ENCODE measurements around the gene B4GALT2.

Gene B4GALT2

DNA sequence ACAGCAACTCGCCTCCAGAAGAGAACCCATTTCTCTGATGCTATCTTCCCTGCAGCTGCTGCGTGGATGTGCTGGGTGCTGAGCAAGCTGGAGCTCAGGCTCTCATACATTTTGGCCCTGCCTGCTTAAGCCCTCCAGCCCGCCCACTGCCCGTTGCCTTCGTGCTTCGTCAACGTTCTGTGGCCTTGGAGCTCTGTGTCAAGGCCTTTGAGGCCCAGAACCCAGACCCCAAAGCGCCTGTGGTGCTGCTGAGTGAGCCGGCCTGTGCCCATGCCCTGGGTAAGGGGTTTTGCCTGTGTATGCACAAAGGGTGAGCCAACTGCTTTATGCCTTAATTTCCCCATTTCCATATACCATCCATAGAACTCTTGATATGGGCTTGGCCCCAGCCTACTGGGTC, 8.1 kb upstream of the B4GALT2 start:
- DNase-seq: no peak

DNA sequence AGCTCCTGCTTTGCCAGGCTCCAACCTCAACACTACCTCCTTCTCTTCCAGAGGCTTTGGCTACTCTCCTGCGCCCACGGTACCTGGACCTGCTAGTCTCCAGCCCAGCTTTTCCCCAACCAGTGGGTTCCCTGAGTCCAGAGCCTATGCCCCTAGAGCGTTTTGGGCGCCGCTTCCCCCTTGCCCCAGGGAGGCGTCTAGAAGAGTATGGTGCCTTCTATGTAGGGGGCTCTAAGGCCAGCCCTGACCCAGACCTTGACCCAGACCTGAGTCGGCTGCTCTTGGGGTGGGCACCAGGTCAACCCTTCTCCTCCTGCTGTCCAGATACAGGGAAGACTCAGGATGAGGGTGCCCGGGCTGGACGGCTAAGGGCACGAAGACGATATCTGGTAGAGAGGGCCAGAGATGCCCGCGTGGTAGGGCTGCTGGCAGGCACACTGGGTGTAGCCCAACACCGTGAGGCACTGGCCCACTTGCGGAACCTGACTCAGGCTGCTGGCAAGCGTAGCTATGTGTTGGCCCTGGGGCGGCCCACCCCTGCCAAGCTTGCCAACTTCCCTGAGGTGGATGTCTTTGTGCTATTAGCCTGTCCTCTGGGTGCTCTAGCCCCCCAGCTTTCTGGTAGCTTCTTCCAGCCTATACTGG, 7.6 kb upstream of the B4GALT2 start:
- DNase-seq: no peak

DNA sequence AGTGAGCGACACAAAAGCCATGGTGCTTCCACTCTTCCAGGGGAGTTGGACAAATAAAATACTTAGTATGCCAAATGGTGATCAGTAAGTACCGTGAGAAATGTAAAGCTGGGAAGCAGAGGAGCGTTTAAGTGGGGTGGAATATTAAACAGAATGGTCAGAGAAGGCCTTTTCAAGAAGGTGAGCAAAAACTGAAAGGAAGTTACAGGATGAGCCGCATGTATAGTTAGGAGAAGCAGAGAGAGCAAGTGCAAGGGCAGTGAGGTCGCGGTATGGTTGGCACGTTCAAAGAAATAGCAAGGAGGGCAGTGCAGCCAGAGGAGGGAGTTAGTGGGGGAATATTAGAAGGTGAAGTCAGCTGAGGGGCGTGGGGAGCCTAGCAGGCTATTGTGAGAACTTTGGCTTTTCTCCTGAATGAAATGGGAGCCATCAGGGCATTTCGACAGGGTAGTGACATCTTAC, 5.0 kb upstream of the B4GALT2 start:
- DNase-seq: no peak

DNA sequence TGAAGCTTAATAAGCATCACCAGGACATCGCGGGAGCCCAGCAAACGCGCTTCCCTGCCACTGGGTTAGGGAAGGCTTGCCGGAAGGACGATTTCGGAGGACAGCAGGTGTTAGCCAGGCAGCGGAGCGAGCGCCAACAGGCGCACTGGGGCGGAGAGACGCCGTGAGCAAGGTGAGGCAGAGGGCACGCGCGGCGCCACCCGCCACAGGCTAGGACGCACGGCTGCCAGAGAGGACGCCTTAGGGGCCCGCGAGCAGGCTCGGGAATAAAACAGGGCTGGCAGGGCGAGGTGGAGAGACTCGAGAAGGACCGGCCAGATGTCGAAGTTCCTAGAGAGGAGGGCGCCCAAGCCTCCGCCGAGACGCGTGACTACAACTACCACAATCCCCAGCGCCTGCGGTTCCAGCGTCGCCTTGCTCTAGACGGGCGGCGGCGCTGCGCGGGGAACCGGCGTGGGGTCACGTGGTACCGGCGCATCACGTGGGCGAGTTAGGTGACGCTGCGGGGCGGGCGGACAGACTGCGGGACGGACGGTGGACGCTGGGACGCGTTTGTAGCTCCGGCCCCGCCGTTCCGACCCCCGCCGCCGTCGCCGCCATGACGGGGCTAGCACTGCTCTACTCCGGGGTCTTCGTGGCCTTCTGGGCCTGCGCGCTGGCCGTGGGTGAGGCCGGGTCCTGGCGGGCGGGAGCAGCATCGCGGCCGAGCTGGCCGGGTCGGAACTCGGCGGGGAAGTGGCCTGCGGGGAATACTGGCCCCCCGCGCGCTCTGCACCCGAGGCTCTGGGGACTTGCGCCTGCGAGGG, 4.4 kb upstream of the B4GALT2 start, which contains the start of gene ATP6V0B:
Gene ATP6V0B (plus strand): TSS at position 518 of the 806 bp plus-strand sequence. CDS start 81 bp downstream, at position 599.
- peak; percentile 85 to 87 for DNase-seq

DNA sequence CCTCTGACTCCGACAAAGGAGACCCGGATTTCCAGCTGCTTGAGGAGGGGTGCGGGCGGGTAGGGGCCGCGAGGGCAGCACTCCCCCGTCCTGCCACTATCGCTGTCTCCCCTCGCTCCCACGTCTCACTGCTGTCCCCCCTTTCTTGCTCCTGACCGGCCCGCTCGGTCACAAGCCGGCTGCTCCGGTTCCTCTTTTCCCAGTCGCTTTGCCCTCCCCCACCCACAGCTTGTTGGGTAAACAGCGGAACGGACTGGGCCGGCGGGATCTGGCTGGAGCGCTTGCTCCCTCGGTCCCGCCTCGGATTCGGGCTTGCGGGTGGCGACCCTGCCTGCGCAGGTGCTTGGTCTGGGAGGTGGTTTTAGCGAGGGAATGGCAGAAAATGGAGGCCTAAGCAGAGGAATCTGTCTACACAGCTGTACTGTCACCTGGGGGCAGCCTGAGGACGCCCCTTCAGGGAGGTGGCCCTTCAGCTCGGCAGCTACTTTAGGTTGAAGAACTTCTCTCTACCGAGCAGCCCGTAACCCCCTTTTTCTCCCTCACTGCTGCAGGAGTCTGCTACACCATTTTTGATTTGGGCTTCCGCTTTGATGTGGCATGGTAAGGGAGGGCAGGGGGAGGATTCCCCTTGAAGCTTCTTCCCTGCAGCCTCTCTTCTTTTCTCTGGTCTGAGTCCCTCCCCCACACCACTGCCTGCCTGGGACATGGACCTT, 3.6 kb upstream of the B4GALT2 start:
- peak; percentile 40 to 51 for DNase-seq

DNA sequence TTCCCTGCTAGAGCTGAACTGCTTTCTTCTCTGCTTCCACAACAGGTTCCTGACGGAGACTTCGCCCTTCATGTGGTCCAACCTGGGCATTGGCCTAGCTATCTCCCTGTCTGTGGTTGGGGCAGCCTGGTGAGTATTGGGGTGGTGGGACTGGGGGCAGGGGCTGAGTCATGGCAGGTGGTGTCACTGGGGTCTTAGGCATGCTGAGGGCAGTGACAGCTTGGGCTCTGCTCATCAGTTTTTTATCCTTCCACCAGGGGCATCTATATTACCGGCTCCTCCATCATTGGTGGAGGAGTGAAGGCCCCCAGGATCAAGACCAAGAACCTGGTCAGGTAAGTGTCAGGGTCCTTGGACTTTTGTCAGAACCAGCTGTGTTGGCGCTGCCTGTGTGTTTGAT, 3.0 kb upstream of the B4GALT2 start:
- no peak for DNase-seq

DNA sequence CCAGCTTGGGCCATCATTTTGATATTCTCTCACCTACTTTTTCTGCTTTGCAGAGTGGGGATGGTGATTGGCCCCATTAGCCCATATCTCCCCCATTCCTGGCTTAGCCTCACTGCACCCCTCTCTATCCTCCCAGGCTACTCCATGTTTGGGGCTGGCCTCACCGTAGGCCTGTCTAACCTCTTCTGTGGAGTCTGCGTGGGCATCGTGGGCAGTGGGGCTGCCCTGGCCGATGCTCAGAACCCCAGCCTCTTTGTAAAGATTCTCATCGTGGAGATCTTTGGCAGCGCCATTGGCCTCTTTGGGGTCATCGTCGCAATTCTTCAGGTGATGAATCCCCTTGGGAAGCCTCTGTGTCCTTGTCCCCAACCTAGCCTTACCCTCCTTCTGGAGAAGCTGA, 2.1 kb upstream of the B4GALT2 start:
- DNase-seq: no peak

DNA sequence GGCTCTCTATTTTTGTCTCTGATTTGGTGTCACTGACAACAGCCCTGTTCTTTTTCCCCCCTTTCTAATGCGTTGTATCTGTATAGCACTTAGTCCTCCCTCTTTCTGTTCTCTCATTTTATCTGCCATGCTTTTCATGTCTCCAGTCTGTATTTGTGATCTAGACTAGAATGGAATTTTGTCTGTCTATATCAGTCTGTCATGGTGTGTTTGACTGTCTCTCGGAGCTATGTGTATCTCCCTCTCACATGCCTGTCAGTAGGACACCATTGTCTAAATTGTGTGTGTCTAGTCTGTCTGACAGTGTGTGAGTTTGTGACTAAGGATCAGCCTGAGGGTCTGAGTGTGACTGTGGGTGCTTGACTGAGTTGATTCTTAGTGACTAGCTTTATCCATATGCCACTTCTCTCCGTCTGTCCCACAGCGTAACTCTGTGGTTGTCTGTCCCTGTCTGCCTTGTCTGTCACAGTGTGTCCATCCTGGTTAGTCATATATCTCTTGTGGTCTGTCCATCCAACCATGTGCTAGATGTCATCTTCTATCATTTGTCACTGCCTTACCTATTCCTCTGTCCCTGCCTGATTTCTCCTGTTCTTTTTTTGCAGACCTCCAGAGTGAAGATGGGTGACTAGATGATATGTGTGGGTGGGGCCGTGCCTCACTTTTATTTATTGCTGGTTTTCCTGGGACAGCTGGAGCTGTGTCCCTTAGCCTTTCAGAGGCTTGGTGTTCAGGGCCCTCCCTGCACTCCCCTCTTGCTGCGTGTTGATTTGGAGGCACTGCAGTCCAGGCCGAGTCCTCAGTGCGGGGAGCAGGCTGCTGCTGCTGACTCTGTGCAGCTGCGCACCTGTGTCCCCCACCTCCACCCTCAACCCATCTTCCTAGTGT, 1.4 kb upstream of the B4GALT2 start:
- no peak for DNase-seq

DNA sequence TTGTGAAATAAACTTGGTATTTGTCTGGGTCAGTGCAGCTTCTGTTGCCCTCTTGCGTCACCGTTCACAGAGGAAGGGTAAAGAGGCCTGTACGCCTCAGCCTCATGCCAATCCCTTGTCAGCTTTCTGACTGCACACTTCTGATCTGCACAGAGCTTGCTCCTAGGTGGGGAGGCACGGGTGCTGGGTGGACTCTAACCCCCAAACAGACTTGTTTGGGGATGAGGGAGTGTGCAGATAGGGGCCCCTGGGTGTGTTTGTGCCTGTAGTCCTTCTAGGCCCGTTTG, 803 bp upstream of the B4GALT2 start:
- DNase-seq: peak; percentile 21

DNA sequence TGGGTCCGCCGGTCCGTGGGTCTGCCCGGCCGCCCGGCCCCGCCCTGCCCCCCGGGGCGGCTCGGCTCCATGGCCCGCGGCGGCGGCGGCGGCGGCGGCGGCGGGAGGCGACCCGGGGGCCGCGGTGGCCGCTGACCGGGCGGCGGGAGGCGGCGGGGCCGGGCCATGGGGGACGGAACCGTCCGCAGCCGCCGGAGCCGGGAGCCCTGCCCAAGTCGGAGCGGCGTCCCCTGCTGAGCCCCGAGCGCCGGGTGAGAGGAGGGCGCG, 184 bp downstream of the B4GALT2 start:
- no peak for DNase-seq

DNA sequence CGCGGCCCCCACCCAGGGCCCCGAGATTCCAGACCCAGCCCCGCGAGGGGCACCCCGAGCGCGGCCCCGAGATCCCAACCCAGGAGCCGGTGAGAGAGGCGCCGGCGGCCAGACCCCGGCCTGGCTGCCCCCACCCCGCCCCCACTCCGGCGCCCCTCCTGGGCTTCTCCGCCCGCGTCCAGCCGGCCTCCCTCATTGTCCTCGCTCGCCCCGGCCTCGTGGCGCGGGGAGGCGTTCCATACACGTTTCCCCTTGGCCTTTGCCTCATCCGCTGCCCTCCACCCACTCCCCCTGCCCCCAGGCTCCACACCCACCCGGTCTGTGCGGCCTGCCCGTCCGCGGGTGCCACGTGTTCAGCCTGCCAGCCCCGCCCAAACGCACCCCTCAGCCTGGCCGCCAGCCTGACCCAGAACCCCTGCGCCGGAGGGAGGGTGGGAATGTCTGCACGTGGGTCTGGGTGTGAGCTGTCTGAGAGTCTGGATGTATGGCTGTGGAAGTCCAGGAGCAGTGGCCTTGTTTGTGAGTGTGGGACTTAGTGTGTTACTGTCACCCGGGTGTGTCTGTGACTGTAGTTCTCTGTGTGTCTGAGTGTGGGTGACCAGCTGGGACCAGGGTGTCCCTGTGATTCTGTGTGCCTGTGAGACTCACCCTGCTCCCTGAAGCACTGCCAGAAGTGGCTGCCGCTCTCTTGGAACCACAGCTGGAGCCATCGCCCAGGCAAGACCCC, 681 bp downstream of the B4GALT2 start:
- peak in 1 of 2 experiments; percentile 30 for DNase-seq

DNA sequence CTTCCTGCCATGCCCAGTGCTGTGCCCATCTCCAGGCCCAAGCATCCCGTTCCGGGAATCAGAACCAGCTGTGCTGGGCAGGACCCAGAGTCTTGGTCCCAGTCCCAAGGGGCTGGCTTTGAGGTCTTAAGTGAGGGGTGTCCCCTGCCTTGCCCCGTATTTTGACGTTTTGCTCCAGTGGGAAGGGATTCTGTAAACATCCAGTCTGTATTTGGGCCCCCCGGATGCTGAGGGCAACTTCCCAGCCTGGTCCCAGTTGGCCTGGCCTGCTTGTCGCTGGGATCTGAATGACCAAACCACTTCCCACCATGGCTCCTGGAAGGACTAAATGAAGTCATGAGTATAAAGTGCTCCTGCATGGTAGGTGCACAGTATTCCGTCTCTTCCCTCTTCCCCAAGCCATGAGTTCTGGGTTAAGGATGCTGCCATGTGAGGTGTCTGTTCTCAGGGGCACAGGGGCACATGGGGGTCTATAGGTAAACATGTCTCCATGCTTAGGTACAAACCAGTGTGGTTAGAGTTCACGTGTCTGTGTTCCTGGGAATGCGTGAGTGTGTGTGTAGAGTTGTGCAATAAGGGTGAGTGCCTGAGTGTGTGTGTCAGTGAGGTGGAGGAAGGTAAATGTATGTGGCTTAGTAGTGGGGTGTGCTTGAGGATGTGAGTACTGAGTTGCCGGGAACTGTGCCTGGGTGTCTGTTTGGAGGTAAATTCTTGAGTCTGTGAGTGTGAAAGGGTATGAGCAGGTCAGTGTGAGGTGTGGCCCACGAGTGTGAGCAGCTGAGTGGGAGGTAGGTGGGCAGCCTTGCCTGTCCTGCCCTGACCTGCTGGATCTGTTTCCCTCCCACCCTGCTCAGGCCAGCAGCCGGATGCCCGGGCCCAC, 1.5 kb downstream of the B4GALT2 start:
- peak in 1 of 2 experiments; percentile 4 for DNase-seq

DNA sequence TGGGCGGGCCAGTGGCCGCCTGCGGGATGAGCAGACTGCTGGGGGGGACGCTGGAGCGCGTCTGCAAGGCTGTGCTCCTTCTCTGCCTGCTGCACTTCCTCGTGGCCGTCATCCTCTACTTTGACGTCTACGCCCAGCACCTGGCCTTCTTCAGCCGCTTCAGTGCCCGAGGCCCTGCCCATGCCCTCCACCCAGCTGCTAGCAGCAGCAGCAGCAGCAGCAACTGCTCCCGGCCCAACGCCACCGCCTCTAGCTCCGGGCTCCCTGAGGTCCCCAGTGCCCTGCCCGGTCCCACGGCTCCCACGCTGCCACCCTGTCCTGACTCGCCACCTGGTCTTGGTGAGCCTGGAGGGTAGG, 2.1 kb downstream of the B4GALT2 start:
- no peak for DNase-seq

DNA sequence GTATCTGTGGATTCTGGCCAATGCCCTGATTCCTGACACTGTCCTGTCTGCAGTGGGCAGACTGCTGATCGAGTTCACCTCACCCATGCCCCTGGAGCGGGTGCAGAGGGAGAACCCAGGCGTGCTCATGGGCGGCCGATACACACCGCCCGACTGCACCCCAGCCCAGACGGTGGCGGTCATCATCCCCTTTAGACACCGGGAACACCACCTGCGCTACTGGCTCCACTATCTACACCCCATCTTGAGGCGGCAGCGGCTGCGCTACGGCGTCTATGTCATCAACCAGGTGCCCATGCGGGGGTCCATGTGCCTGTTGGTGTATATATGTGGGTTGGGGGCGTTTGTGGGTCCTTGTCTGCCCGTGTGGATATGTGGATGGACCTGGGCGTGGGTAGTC, 2.6 kb downstream of the B4GALT2 start:
- DNase-seq: no peak

DNA sequence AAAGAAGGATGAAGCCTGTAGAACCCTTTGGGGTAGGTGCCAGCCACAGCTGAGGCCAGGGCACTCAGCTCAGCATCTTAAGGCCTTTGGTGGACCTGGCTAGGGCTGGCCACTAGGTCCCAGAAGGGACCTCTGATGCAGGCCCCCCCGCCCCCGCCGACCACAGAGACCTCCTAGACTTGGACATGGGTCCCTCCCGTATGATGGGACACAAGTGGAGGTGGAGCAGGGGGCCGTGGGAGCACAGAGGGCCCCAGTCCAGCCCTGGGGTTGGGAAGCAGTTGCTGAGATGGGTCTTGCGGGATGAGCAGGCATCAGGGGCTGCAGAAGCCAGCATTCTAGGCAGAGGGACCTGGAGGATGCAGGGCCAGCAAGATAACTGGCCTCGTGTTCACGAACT, 3.2 kb downstream of the B4GALT2 start:
- no peak for DNase-seq

DNA sequence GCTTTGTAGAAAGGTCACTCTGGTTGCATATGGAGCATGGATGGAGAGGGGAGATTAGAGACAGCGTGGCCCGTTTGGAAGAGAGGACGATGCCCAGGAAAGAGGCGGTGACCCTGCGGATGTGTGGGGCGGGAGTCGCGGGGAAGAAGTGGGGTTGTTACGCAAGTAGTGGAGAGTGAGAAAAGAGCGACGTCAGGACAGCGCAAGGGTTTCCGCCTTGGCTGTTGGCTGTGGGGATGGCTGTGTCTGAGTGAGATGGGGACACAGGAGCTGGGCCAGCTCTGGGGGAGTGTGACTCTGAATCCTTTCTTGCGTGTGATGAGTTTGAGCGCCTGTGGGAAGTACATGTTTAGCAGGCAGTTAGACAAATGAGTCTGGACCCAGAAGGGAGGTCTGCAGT, 3.8 kb downstream of the B4GALT2 start:
- no peak for DNase-seq

DNA sequence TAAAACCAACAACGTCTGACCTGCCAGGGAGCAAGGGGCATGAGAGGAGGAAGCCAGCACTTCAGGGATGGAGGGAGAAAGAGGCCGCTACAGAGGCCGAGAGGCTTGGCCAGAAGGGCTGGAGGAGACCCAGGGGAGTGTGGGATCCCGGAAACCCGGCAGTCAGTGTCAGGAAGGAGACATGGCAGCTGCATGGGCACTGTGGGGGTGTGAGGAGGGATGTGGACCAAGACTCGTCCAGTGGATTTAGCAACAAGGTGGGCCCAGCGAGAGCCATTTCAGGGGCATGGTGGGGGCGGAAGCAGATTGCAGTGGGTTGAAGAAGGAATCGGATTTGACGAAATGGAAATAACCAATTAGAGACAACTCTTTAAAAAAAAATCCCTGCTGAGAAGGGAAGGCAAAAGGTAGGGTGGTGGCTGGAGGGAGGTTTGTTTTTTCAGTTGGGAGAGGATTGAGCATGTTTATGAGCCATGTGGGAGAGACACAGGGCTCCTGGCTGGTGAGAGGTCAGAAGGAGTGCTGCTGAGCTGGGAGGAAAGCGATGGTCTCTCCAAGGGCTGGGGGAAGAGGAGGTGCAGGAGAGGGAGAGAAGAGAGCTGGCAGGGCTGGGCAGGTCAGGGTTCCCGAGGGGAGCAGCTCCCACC, 4.4 kb downstream of the B4GALT2 start:
- DNase-seq: no peak

DNA sequence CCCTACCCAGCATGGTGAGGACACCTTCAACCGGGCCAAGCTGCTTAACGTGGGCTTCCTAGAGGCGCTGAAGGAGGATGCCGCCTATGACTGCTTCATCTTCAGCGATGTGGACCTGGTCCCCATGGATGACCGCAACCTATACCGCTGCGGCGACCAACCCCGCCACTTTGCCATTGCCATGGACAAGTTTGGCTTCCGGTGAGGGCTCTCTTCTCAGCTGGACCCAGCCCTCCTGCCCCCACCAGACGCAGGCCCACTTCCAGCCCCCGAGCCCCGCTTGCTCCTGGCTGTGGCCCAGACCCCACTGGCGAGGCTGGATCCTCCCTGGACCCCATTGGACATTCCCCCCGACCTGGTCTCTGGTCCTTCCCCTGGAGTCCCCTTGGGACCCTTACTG, 5.8 kb downstream of the B4GALT2 start:
- DNase-seq: no peak

DNA sequence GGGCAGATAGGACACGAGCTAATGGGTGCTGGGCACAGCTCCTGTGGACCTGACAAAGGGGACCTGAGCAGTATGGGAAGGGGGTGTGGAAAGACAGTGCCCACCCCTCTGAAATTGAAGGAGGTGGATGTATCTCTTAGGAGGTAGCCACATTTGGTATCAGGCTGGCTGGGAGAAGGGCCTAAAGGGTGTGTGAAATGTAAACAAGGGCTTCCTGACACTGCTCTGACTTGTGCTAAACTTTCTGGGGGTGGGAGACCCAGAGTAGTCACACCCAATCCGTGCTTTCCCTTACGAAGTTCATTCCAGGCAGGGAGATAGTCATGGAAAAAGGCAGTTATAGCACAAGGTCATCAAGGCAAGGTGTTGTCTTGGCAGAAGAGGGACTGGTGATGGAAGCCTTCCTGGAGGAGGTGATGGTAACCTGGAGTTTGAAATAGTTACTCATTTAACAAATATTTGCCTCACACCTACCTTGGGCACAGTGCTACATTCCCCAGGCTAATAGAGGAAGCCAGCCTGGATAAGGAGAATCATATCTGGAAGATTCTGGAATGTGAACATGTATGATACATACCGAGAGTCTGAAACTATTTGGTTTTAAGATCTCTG, 7.1 kb downstream of the B4GALT2 start:
- DNase-seq: no peak

DNA sequence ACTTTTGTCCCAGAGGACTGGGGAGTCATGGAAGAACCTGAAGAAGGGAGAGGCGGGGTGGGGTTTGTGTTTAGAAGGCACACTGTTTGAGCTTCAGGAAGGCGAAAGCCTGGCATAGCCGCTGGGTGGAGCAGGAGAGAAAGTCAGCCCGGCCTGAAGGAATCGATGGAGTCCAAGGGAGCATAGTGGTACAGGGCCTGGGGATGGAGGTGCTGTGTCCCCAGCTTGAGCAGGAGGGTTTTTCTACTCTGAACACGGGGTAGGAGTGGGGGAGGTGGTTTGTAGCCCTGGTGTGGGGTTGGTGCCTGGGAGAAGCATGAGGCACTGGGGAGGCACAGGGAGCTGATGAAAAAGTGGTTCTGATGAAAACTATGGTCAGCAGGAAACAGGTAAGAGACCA, 7.7 kb downstream of the B4GALT2 start:
- DNase-seq: no peak

Measured in AML-193 (cell line).